Stimulated activated CD8-positive, alpha-beta memory T cell treated with anti-CD3 and anti-CD28 coated beads, Interleukin-12 subunit alpha, Interleukin-12 subunit beta, amount 100 ng/mL, for 24 hours (primary cell): ENCODE results near the gene VASN.
"Not testable (repeated sequence)": the region's sequence is repeated elsewhere in the genome, so short reads cannot be mapped to it uniquely, and the experiment has no call there.

ENCODE experiments used
- DNase-seq: peaks from one replicate; pipeline ENCODE4 v3.0.0-alpha.2; 2020; ENCODE audit errors: extremely low read depth

Gene VASN

DNA sequence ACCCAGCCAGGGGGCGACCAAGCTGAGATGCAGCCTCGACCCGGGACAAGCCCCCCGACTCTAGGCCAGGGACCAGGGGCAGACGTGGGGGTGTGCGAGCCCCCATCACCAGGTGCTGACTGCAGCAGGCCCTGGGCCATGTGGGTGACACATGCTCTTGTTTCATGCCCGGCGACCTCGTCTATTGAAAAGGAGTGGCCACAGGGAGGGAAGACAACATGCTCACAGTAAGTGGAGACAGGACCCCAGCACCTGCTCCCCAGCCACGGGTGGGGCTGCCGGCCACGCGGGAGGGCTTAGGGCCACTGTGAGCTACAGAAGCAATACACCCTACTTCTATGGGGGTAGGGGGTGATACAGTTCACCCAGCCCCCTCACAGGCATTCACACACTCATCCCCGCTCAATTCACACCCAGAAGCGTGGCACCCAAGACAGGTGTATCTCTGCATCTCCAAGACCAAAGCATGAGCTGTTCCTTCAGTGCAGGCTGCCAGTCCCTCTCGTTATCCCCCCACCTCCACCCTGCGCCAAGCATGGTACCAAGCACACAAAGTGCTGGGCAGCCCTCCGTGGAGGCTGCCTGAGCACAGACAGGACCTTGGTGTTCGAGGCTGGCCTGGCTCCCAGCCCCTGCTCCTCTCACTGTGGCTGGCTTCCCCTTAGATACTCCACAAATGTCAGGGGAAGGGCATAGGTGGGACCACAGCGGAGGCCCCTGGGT lies 13.6 kb downstream of the VASN start:
- no peak for DNase-seq

DNA sequence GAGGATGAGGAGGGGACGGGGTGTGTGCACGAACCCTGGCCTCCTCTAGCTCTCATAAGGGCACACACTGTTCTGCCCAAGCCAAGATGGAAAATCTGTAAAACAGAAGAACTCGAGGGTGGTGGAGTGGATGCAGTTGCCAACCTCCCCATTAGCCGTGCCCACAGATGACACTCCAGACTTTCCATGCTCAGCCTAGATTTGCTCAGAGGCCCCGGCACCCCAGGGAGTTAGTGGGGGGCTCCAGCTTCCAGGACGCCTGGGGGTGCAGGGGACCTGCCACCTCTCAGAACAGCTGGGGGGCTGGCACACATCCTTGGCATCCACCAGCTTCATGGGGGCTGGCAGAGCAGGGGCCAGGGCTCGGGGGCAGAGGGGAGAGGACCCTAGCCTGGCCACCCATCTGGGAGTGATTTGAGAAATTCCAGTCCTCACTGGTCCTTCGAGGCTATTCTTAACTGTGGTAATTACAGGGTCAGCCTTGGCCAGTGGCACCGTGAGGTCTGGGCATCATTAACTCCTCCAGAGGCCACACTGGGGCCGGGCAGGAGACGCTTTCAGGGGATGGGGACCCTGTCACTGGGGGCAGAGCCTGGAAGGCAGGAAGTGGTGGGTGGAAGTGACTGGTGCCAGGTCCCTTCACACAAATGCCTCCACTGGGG lies 14.3 kb downstream of the VASN start:
- no peak for DNase-seq

DNA sequence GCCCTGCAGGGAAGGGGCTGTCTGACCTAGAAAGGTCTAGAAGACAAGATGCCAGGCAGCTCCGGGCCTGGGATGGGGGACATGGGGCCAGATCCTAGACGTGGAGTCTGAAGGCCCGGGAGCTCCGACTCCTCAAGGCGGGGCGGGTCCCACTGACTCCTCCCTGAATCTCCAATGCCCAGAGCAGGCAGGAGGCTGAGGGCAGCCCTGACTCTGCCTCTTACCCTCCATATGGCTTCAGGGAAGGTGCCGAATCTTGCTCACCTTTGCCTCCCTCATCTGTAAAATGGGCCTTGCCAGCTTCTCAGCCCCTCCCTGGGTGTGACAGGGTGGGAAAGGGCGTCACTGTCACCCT lies 14.8 kb downstream of the VASN start:
- no peak for DNase-seq

DNA sequence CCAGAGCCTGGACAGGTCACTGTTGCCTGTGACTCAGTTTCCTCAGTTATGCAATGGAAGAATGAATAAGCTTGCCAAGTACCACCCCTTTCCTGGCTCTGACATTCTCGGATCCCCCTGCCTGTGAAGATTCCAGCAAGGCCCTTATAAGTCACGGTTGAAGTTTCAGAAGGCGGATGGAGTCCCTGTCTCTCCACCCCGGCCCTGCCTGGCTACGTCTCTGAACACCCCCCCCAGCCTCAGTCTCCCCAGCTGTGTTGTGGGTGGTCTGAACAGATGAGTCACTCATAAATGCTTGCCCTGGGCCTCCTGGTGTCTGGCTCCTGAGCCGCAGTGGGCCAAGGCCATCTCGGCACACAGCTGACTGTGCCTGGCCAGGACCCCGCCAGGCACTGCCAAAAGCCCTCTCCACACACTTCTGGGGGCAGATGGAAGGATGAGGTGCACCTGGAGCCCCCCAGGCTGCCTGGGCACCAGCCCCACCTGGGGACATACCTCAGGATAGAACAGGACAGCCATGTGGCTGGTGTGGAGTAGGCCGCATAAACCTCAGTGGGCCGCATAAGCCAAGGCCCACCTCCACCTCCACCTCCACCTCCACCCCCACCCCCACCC lies 15.4 kb downstream of the VASN start:
- DNase-seq: no peak

DNA sequence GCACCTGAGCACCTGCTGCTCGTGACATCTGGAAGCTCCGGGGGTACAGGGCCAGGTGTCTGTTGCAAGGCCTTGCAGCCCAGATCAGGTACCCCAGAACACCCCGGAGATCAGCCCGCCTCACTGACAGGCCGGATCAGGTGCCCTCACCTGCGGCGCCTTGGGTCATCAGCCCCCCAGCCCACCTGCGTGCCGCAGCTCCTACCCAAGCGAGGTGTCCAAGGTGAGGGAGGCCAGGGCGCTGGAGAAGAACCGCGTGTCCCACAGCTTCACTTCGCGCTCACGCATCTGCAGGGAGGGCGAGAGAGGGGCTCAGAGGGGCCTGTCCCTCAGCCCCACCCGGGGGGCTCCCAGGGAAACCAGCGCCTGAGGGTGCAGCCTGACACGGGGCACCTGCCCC lies 16.1 kb downstream of the VASN start:
- no peak for DNase-seq

DNA sequence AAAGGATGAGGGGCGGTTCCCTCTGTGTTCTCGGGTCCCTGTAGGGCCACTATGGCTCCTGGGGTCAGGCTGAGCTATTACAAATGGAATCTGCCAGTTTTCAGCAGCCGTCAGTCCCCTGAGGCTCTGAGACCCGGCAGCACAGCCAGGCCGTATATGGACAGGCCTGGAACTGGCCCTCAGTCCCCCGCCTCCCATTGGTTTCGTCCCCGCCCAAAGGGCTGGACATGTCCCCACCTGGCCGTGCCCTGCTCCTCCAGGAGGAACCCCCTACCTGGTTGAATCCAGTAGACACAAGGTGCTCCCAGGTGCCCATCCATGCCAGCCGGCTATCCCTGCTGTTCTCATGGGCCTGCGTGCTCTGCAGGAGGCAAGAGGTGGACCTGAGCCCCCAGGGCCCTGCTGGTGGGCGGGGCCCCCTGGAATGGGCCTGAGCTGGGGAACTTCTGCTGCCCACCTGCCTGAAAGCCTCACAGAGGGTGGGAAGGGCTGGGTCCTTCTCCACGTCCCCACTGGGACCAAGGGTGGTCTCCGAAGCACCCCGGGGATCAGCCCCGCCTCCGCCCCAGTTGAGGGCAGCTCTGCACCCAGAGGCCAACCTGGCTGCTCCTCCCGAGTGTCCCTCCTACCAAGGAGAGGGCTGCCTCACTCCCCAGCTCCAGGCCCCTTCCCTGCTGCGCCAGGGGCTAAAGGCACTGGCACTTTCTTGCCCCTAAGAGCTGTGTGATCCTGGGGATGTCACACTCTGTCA lies 16.8 kb downstream of the VASN start:
- no peak for DNase-seq

DNA sequence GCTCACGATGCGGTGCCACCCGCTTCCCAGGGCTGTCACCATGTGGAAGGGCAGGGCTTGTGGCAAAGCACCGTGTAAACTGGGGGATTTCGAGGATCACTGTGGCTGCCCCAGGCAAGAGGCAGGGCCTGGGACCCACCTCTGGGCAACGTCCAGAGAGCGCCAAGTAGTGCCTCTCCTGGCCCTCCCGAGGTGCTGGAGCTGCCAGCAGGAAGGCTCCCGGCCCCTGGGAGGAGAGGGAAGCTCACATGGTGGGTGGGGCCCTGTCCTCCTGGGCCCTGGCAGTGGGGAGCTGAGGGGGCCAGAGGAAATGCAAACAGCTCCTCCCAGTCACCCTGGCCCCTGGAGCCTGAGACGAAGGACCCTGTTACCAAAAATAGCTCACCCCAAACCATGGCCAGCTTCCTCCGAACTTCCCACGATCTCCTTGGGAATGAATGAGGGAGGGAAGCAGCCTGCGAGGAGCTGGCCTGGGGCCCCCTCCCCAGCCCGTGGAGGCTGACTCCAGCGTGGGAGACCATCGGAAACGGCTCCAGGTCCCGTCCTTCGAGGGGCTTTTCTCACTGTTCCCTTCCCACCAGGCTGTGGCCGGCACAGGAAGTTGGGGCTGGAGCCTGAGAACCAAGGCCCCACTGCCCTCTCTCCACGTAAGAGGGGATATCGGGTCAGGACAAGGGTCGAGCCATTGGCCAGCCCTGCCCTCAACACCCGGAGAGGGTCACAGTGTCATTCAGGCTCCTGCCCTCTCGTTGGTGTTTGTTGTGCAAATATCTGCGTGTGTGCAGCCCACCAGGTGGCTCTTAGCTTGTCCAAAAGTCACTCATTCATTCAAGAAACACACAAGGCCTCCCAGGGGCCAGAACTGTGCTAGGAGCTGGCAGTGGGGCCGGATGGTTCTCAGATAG lies 17.7 kb downstream of the VASN start:
- DNase-seq: no peak

DNA sequence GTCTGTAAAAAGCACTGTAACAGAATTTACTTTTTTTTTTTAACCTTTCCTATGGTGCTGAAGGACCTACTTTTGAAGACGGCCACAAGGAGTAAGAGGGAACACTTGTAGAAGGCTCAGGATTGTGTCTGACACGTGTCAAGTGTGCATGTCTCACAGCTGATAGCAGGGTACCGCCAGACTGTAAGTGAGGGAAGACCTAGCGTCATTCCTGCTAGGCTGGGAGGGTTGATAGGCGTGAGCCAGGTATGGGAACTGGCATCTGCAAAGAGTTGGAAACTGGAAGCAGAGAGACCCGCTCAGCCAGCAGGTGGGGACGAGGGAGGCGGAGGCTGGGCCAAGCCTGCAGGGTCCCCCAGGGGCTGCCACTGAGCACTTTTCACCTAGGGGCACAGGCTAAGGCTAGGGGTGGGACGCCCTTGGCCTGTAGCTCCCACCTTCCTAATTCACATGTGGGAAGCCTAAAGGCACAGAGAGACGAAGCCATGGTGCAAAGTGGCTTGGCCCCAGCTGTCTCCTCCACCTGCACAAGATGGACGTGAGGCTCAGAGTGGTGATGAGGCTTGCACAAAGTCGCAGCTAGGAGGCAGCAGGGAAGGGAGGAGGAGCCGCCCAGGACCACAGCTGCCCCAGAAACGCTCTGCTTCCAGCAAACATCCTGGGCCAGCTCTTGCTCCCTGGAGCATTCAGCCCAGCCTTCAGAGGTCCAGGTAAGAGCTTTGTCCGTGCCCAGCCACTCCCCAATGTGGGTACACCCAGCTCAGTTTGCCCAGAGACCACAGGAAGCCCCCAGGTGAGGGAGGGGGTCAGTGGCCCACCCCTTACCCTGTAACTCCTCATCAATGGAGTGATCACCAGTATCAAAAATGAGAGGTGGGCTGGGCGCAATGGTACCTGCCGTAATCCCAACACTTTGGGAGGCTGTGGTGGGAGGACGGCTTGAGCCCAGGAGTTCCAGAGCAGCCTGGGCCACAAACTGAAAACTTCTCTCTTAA lies 18.9 kb downstream of the VASN start:
- no peak for DNase-seq

DNA sequence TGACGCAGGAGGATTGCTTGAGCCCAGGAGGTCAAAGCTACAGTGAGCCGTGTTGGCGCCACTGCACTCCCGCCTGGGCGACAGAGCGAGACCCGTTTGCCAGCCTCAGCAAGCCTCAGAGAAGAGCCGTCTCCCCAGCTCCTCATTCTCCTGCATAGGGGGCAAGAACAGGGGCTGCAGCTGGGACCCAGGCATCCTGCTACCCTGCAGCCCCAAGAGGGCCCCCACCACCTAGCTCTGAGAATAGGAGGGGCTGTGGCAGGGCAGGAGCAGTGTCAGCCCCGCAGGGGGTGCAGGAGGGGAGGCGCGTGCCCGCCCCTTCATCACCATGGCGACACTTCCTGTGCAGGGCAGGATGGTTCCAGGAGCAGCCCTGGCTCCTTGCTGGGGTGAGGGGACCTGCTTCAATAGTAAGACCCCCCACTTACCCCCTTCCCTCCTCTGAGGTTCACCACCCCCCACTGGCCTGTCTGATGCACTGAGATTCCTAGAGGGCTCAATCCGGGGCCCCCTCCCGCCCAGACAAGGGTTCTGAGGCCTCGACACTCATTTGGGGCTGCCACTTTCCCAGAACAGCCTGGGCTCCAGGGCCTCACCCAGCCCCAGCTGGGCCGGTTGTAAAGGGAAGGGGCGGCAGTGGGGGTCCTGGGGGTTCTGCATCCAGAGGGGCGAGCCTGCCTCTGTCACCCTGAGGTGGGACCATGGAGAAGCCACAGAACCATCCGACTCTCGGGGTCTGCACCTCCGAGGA lies 20.2 kb downstream of the VASN start:
- no peak for DNase-seq

DNA sequence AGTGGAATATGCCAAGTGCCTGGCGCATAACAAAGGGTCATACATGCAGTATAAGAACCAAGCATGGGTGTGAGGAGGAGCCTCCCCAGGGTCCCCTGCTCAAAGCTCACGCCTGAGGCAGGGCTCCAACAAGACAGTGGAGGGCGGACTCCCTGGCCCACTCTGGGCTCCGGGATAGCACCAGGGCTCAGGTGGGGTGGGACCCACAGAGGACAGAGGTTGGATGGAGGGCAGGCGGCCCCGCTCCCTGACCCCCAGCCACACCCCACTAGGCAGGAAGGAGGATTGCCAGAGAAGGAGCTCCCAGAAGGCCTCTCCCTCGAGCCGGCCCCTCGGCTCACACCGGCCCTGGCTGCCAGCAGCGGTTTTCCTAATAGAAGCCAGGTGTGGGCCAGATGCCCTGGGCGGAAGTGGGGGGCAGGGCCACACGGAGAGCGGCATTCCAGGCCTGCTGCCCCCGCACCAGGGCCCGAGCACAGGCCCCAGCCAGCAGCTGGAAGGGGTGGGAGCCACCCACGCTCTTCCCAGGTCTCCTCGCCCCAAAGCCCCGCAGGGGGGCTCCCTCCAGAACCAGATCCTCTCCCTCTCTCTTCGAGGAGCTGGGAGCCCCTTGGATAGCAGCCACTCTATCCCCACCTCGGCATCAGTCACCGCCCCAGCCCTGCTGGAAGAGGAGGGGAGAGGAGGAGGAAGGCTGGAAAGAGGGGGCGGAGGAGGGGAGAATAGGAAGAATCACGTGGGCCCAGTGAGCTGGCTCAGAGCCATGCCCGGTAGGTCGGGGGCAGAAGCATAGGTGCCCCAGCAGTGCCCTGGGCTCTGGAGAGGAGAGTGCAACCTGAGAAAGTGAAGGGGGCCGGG lies 21.0 kb downstream of the VASN start:
- DNase-seq: no peak

DNA sequence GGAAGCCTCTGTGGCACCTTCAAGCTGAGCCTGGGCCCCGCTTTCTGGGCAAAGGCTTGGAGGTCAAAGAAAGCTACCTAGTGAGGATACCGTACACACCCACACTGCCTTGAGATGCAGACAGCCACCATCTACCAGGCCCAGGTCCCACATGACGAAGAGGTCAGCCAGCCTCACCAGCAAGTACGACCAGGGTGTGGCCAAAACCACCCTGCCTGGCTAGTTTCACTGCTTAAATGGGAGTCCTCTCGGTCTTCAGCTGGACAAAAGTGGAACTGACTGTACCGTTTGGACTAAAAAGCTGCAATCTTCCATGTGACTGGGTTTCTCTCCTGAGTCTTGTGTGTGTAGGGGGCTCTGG lies 21.6 kb downstream of the VASN start:
- DNase-seq: no peak

DNA sequence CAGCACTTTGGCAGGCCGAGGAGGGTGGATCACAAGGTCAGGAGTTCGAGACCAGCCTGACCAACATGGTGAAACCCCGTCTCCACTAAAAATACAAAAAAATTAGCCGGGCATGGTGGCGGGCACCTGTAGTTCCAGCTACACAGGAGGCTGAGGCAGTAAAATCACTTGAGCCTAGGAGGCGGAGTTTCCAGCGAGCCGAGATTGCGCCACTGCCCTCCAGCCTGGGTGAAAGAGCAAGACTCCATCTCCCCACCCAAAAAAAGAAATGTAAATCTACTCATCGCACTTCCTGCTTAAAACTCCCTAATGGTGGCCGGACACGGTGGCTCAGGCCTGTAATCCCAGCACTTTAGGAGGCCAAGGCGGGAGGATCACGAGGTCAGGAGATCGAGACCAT lies 22.2 kb downstream of the VASN start:
- not testable (repeated sequence) for DNase-seq

DNA sequence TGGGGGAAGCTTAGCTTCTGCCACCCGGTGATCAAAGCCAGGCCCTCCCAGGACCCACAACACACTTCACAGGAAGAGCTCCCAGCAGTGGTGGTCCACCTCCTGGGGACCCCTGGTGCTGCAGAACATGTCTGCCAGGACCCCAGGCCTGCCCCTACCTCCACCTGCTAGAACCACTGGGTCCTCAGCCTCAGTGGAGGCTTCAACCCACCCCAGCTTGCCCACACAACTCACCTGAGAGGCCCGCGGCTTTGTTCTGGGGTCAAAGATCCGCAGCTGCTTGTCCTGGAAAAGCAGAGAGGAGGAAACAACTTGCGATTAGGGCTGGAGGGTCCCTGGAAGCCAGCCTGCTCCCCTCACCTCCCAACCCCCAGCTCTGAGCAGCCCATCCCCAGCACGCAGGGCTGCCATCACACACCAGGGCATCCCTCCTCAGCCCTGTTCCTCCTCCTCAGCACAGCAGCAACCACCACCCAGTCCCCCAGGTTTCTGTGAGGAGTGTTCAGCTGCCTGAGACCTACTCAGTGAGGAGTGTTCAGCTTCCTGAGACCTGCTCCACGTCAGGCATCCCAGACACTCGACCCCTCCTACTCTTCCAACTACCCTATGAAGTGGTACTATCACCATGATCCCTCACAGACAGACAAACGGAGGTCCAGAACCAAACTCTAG lies 23.5 kb downstream of the VASN start:
- DNase-seq: no peak

DNA sequence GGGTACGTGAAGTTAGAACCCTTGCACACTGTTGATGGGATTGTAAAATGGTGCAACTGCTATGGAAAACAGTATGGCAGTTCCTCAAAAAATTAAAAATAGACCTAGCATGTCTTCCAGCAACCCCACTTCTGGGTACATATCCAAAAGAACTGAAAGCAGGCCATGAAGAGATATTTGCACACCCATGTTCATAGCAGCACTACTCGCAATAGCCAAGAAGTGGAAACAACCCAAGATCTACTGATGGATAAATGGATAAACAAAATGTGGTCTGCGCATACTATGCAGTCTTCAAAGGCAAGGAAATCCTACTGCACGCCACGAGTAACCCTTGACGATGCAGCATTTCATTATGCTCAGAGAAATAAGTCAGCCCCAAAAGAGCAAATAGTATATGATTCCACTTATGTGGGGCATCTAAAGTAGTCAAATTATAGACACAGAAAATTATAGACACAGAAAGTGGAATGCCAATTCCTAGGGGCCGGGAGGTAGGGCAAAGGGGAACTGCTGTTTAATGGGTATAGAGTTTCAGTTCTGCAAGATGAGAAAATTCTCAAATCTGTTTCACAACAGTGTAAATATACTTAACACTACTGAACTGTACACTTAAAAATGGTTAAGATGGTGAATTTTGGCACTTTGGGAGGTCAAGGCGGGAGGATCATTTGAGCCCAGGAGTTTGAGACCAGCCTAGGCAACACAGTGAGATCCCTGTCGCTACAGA lies 27.5 kb downstream of the VASN start:
- no peak for DNase-seq

DNA sequence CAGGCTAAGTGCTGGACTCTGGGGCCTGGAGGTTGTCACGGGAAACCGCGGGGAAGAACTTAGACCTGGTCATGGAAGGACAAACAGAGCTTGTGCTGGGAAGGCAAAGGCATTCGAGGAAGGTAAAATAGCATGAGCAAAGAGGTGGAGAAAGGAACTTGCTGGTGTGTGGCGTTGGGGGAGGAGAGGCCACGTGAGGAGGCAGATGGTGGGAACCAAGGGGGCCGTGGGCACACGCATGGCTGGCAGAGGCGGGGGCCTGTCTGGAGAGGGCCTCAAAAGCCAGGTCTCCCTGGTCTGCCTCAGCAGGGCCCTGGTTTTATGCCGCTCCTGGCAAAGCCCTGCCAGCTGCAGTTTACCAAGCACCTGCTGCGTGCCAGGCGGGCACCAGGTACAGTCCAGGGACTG lies 29.4 kb downstream of the VASN start:
- DNase-seq: no peak

DNA sequence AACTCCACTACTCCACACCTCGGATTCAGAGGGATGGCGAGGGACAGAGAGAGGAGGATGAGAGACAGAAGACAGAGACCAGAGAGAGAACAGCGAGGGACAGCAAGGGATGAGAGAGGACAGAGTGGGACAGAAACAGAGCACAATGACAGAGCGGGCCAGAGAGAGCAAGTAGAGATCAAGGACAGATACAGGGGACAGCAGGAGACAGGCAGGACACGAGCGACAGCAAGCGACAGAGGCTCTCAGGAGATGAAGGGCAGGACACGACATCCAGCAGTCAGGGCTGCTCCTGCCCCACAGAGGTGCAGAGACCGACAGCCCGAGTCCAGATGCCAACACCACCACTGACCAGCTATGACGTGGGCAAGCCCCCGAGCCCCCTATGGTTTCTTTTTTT lies 29.9 kb downstream of the VASN start:
- no peak for DNase-seq

DNA sequence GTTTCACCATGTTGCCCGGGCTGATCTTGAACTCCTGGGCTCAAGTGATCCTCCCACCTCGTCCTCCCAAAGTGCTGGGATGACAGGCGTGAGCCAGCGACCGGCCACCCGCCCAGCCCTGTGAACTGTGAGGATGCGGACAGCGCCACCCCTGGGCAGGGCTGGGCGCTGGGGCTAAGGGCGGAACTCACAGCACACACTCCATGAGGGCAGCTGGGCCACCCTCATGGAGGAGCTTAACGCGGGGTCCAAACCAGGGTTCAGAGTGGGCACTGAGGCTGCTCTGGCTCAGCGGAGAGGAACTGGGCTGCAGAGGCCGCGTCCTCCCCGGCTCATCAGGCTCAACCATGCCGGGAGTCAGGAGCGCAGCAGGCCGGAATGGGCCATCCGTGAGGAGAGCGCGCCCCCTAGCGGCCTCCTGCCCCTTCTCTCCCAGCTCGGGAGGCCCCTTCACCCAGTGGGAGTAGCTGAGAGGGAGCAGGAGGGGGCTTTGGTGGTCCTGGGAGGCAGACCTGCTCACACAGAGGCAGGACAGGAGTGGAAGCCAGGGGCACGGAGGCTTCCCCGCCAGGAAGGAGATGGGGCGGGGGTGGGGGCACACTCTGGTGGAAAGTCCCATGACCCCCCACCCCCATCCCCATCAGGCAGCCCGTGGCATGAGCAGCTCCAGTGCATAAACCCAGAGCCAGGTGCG lies 30.9 kb downstream of the VASN start:
- peak; percentile 28 for DNase-seq
